GM18526 (cell line): ENCODE results near the gene CHRNA9.

Experiments
- POLR2A ChIP-seq: IDR thresholded peaks from 3 replicates; pipeline ENCODE4 v1.6.1; 2011; ENCODE audit not compliant: insufficient read length; ENCODE audit errors: extremely low read depth

Gene CHRNA9

GRCh38 chr4:40361338-40361737 lies 26.2 kb downstream of the CHRNA9 start:
- no peak for TF ChIP-seq POLR2A

GRCh38 chr4:40363382-40363920 lies 28.3 kb downstream of the CHRNA9 start:
- TF ChIP-seq POLR2A = no peak

GRCh38 chr4:40363945-40364344 lies 28.8 kb downstream of the CHRNA9 start:
- TF ChIP-seq POLR2A = no peak

GRCh38 chr4:40365766-40366165 lies 30.6 kb downstream of the CHRNA9 start:
- TF ChIP-seq POLR2A = no peak

GRCh38 chr4:40367451-40367850 lies 32.3 kb downstream of the CHRNA9 start:
- TF ChIP-seq POLR2A = no peak

- no peak for TF ChIP-seq POLR2A
Observed at GRCh38 chr4:40369437-40370274, 34.5 kb downstream of the CHRNA9 start.

GRCh38 chr4:40372651-40373050 lies 37.5 kb downstream of the CHRNA9 start:
- no peak for TF ChIP-seq POLR2A

- no peak for TF ChIP-seq POLR2A
Observed at GRCh38 chr4:40373636-40374035, 38.5 kb downstream of the CHRNA9 start.

GRCh38 chr4:40375095-40375494 lies 40.0 kb downstream of the CHRNA9 start:
- TF ChIP-seq POLR2A = no peak

GRCh38 chr4:40375620-40376019 lies 40.5 kb downstream of the CHRNA9 start:
- TF ChIP-seq POLR2A = no peak

GRCh38 chr4:40377512-40378365 lies 42.6 kb downstream of the CHRNA9 start:
- no peak for TF ChIP-seq POLR2A

GRCh38 chr4:40378619-40379018 lies 43.5 kb downstream of the CHRNA9 start:
- no peak for TF ChIP-seq POLR2A

- no peak for TF ChIP-seq POLR2A
Observed at GRCh38 chr4:40379248-40379647, 44.1 kb downstream of the CHRNA9 start.

GRCh38 chr4:40380647-40381046 lies 45.5 kb downstream of the CHRNA9 start:
- TF ChIP-seq POLR2A = no peak

GRCh38 chr4:40388239-40388638 lies 53.1 kb downstream of the CHRNA9 start:
- TF ChIP-seq POLR2A = no peak

GRCh38 chr4:40389986-40390385 lies 54.9 kb downstream of the CHRNA9 start:
- TF ChIP-seq POLR2A = no peak

- TF ChIP-seq POLR2A = no peak
Observed at GRCh38 chr4:40394236-40394635, 59.1 kb downstream of the CHRNA9 start.
